WTC11 (cell line): ENCODE measurements around the gene CDK6.

ENCODE experiments used
- CTCF ChIP-seq: fragments of 200-600 bp; IDR thresholded peaks from 2 replicates; pipeline ENCODE4 v1.8.0; 2022; ENCODE audit warnings: antibody characterized with exemption
- GRHL2 ChIP-seq: fragments of 250-450 bp; sonication (Bioruptor Pico); IDR thresholded peaks from 2 replicates; pipeline ENCODE4 v1.8.0; 2022; ENCODE audit warnings: mild to moderate bottlenecking, moderate library complexity; ENCODE audit not compliant: insufficient replicate concordance, severe bottlenecking
- JUN ChIP-seq: sonication (generic); formaldehyde crosslinking; IDR thresholded peaks from 2 replicates; pipeline ENCODE4 v1.8.0; 2023; ENCODE audit warnings: mild to moderate bottlenecking, missing genetic modification reagents

DNA sequence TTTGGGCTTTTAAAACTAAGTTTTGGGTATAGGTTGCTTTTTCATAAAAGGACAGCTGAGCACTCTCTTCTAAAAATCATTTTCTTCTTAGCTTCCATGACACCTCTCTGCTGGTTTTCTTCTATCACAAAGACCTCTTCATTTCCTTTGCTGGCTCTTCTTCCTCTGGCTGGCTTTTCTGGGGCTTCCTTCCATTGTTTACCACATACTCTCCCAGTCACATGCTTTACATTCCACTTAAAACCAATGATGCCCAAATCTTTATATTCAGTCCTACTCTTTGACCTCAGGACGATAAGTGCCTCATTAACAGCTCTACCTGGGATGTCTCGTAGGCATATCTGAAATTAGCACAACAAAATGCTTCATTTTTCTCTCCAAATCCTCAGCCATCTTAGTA lies 273.0 kb downstream of the CDK6 start:
- no peak for TF ChIP-seq JUN
- TF ChIP-seq CTCF: no peak
- TF ChIP-seq GRHL2 (CRISPR knock-in tag): no peak
